Activated CD4-positive, alpha-beta T cell treated with anti-CD3 and anti-CD28 coated beads for 24 hours (primary cell): ENCODE measurements around the gene DLGAP1.

ENCODE experiments used
- DNase-seq, 2 donors: peaks; one replicate each; pipeline ENCODE4 v3.0.0-alpha.2; 2020; ENCODE audit warnings: low read depth in 2 of 2

The DLGAP1 gene

GRCh38 chr18:3935305-3935704 lies 519.8 kb downstream of the DLGAP1 start:
- no peak for DNase-seq

GRCh38 chr18:3932276-3932675 lies 522.8 kb downstream of the DLGAP1 start:
- DNase-seq, result no peak

- DNase-seq, result no peak
Measured at GRCh38 chr18:3931542-3932112, 523.5 kb downstream of the DLGAP1 start.

- DNase-seq, result no peak
Measured at GRCh38 chr18:3931013-3931315, 524.1 kb downstream of the DLGAP1 start.

GRCh38 chr18:3930126-3931012 lies 524.7 kb downstream of the DLGAP1 start:
- DNase-seq, result no peak

- no peak for DNase-seq
Measured at GRCh38 chr18:3924455-3924854, 530.7 kb downstream of the DLGAP1 start.

- DNase-seq, result no peak
Measured at GRCh38 chr18:3923750-3924149, 531.4 kb downstream of the DLGAP1 start.

GRCh38 chr18:3921826-3922225 lies 533.3 kb downstream of the DLGAP1 start:
- DNase-seq, result no peak

GRCh38 chr18:3920832-3921231 lies 534.3 kb downstream of the DLGAP1 start:
- DNase-seq, result no peak

GRCh38 chr18:3919396-3920061 lies 535.6 kb downstream of the DLGAP1 start:
- no peak for DNase-seq

GRCh38 chr18:3916082-3916481 lies 539.0 kb downstream of the DLGAP1 start:
- DNase-seq, result no peak

- no peak for DNase-seq
Measured at GRCh38 chr18:3914833-3915610, 540.1 kb downstream of the DLGAP1 start.

- DNase-seq, result no peak
Measured at GRCh38 chr18:3914109-3914508, 541.0 kb downstream of the DLGAP1 start.

GRCh38 chr18:3912705-3913104 lies 542.4 kb downstream of the DLGAP1 start:
- DNase-seq, result no peak

GRCh38 chr18:3911413-3911812 lies 543.7 kb downstream of the DLGAP1 start:
- DNase-seq, result no peak

- no peak for DNase-seq
Measured at GRCh38 chr18:3910512-3910911, 544.6 kb downstream of the DLGAP1 start.

GRCh38 chr18:3907955-3908354 lies 547.2 kb downstream of the DLGAP1 start:
- no peak for DNase-seq

- DNase-seq, result no peak
Measured at GRCh38 chr18:3906116-3906750, 548.9 kb downstream of the DLGAP1 start.

- no peak for DNase-seq
Measured at GRCh38 chr18:3903337-3903736, 551.8 kb downstream of the DLGAP1 start.

GRCh38 chr18:3902676-3903075 lies 552.4 kb downstream of the DLGAP1 start:
- DNase-seq, result no peak

- DNase-seq, result no peak
Measured at GRCh38 chr18:3901811-3902210, 553.3 kb downstream of the DLGAP1 start.

GRCh38 chr18:3901042-3901441 lies 554.1 kb downstream of the DLGAP1 start:
- no peak for DNase-seq
